BE2C (cell line): Measurements from ENCODE around the gene ZDHHC17. TPM values are rescaled to one million over a fixed set of nuclear protein-coding genes. Genes with fewer than 3 reads are reported as not detected.
A peak's percentile ranks its signal among the peaks of the same experiment; 100 is the strongest.

Experiments used
- DNase-seq: peaks from one replicate; pipeline ENCODE4 v3.0.0-alpha.2; 2020
- H3K27me3 ChIP-seq: fragments of 250-450 bp; sonication (Bioruptor Pico); 2 replicates; pipeline ENCODE4 v1.5.1; 2020; ENCODE audit warnings: mild to moderate bottlenecking
- H3K36me3 ChIP-seq: fragments of 250-450 bp; sonication (Bioruptor Pico); 2 replicates; pipeline ENCODE4 v1.5.1; 2020; ENCODE audit warnings: mild to moderate bottlenecking
- H3K4me1 ChIP-seq: fragments of 250-450 bp; sonication (Bioruptor Pico); 2 replicates; pipeline ENCODE4 v1.5.1; 2020
- H3K4me3 ChIP-seq: 2 replicates; pipeline ENCODE4 v1.5.1; 2011; ENCODE audit warnings: low read depth, low read length
- H3K9me3 ChIP-seq: fragments of 250-450 bp; sonication (Bioruptor Pico); 2 replicates; pipeline ENCODE4 v1.5.1; 2020
- CTCF ChIP-seq: IDR thresholded peaks from 2 replicates; pipeline ENCODE4 v1.5.1; 2012; ENCODE audit warnings: mild to moderate bottlenecking, low read depth, low read length
- polyA plus RNA-seq: library from polyadenylated mRNA; unstranded; fragments of >200 nt; gene quantifications from one replicate; pipeline ENCODE4 v1.2.1, GENCODE V29; 2012; ENCODE audit warnings: low read depth, missing spikeins; ENCODE audit not compliant: insufficient read length, insufficient read depth

Gene ZDHHC17
- polyA plus RNA-seq: 25.5 TPM

- TF ChIP-seq CTCF: no peak
- DNase-seq: peak; percentile 97
- no peaks in the 10 kb centered on the region for H3K4me1 ChIP-seq
- H3K9me3 ChIP-seq: no peaks in the 10 kb centered on the region
- no peaks in the 10 kb centered on the region; the same call in 1 of the 2 replicates for H3K36me3 ChIP-seq
- H3K27me3 ChIP-seq: no peaks in the 10 kb centered on the region
- H3K4me3 ChIP-seq: peak within 1 kb of the TSS; percentile 66
These were observed at the start of gene ZDHHC17 for GRCh38 chr12:76763746-76764675. TSS of gene ZDHHC17 (plus strand) at chr12:76764115. CDS start at chr12:76764237, 122 bp downstream.

- Histone ChIP-seq H3K27me3 (peaks cover 8% of the 10 kb centered on the region), H3K9me3 (no peaks in the 10 kb centered on the region), H3K36me3 (no peaks in the 10 kb centered on the region), H3K4me3 (no peak overlapping the region), H3K4me1 (no peaks in the 10 kb centered on the region)
- TF ChIP-seq CTCF: no peak
- DNase-seq: no peak
These were observed 49.5 kb upstream of the ZDHHC17 start for GRCh38 chr12:76714415-76714814.

GRCh38 chr12:76714861-76715260 is 49.1 kb upstream of the ZDHHC17 start:
- Histone ChIP-seq H3K36me3 (no peaks in the 10 kb centered on the region), H3K4me3 (no peak overlapping the region), H3K9me3 (no peaks in the 10 kb centered on the region), H3K27me3 (peaks cover 8% of the 10 kb centered on the region), H3K4me1 (no peaks in the 10 kb centered on the region)
- no peak for DNase-seq
- TF ChIP-seq CTCF: no peak

GRCh38 chr12:76715332-76715731 is 48.6 kb upstream of the ZDHHC17 start:
- no peak for TF ChIP-seq CTCF
- Histone ChIP-seq H3K36me3 (no peaks in the 10 kb centered on the region), H3K4me1 (no peaks in the 10 kb centered on the region), H3K27me3 (peaks cover 8% of the 10 kb centered on the region), H3K4me3 (no peak overlapping the region), H3K9me3 (no peaks in the 10 kb centered on the region)
- DNase-seq: no peak

- DNase-seq: no peak
- Histone ChIP-seq H3K4me1 (no peaks in the 10 kb centered on the region), H3K4me3 (no peak overlapping the region), H3K9me3 (no peaks in the 10 kb centered on the region), H3K36me3 (no peaks in the 10 kb centered on the region), H3K27me3 (peaks cover 8% of the 10 kb centered on the region)
- no peak for TF ChIP-seq CTCF
These were observed 46.6 kb upstream of the ZDHHC17 start for GRCh38 chr12:76717314-76717713.
